CD4-positive, alpha-beta T cell treated with Interleukin-17A for 4 hours (primary cell): ENCODE data around the gene NOS1AP.

ENCODE experiments used
- DNase-seq: peaks from one replicate; pipeline ENCODE4 v3.0.0-alpha.2; 2020; ENCODE audit warnings: mixed read lengths

NOS1AP gene

DNA sequence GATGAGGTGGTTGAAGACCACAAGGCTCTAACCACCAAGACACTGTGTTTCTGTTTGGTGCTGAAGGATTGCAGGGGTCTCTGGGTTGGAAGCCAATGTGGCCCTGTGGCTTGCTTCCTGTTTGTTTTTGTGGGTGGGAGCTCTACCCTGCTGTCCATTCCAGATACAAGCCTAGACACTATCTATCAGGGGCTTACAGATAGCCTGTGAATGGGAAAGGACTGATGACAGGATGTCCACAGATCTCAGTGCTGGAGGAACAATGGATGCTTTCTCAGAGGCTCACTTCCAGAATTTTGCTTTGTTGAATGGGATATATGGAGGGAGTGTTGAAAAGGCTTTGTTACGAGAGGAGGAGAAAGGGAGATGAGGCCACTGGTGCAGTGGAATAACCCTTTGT is 69.7 kb downstream of the NOS1AP start:
- no peak for DNase-seq

DNA sequence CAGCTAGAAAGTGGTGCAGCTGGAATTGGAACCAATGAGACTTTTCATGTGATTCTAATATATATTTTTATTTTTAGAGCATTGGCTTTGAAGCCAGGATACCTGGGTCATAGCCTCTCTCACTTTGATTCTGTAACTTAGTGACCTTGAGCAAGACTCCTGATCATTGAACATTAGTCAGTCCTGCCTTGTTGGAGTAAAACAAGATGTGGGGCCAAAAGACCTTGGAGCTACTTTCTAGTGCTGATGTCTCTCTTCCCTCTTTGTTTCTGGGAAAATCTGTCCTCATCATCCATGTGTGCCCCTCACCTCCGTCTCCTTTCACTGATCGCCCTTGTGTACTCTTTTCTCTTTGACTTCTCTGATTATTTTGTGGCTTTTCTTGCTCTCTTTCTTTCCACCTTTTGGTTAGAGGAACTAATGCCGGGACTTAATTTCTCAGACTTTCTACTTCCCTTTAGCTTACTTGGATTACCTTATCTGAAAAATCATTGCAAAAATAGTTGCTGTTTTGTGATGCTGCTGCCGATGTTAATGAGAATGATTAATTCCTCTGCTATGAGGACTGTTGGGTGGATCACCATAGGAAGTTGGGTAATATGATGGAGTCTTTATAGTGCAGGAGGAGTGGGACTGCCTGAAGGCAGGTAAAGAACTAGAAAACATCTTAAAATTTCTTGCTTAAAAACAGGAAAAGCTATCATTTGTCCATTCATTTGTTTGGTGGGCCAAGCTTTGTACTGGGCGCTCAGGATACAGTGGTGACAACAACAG is 72.0 kb downstream of the NOS1AP start:
- DNase-seq, result no peak

DNA sequence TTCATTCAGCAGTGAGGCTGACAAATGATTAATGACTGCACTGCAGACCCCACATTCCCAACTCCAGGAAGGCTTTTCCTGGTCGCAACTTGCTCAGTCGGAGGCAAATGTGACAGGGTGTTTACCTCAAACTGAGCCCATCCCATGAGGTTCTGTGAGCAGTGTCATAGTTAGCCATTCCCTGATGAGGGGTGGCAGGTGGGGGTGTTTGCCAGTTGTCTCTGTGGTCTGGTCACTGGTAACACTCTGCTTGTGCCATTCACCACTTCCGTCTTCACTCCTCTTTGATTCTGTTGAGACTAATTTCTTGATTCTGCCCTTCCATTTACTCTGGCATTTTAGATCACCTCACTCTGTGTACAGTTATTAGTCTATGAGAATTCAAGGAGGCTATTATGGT is 73.5 kb downstream of the NOS1AP start:
- no peak for DNase-seq

DNA sequence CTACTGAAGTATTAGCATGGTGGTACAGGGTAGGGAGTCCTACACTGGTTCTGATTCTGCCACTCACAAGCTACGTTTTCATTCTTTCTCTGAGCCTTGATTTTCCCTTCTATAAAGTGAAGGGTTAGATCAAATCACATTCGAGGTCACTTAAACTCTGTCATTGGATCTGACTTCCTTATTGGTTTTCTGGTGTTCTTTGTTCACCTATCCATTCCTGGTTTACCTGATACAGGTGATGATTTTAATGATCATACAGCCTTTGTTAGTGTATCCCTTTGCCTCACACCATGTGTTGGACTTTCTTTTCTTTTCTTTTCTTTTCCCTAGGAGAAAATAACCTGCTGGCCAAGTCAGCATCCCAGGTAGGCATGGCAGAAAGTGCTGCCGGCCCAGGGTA is 74.8 kb downstream of the NOS1AP start:
- DNase-seq, result no peak

DNA sequence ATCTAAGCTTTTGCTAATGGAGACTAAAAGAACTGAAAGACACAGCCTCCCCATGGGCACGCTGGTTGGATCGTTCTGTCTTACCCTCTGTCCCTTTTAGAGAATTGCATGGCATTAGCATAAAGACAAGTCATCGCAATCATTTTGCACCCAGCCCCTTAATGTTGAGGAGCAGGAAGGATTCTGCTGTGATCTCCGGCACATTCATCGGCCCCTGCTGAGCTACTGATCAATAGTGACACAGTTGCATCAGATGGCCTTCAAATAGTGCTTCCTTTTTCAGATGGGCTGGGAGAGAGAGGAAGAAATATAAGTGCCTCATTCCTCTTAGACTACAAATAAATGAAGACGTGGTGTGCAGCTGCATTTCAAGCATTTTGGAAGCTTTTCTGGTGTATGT is 75.4 kb downstream of the NOS1AP start:
- DNase-seq, result no peak

DNA sequence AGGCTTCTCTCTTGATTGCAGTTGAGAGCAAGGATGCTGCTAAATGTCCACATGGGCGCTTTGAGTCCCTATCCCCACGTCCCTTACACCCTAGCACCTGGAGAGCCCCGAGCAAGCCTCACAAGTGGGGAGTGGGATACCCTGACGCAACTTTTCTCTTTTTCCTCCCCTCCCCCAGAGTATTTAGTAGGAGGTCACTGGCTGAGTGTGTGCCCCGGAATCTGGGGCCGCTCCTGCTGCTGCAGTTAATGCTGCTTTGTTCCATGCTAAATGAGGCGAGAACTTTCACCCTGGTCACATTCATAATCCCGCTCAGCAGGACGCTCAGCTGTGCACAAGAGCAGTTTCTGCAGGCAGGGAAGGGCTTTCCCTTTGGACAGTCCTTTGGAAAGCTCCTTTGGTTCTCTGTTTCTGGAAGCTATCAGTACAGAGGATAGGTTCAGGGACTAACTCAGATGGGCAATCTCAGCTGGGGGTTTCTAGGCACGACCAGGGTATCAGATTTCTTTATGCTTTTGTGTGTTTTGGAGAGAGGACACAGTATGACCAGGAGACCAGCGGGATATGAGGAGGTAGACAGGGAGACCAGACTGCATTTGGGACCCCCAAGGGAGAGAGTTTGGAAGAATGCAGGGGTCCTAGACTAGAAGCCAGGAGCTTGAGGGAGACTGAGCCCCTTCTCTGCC is 75.9 kb downstream of the NOS1AP start:
- no peak for DNase-seq

DNA sequence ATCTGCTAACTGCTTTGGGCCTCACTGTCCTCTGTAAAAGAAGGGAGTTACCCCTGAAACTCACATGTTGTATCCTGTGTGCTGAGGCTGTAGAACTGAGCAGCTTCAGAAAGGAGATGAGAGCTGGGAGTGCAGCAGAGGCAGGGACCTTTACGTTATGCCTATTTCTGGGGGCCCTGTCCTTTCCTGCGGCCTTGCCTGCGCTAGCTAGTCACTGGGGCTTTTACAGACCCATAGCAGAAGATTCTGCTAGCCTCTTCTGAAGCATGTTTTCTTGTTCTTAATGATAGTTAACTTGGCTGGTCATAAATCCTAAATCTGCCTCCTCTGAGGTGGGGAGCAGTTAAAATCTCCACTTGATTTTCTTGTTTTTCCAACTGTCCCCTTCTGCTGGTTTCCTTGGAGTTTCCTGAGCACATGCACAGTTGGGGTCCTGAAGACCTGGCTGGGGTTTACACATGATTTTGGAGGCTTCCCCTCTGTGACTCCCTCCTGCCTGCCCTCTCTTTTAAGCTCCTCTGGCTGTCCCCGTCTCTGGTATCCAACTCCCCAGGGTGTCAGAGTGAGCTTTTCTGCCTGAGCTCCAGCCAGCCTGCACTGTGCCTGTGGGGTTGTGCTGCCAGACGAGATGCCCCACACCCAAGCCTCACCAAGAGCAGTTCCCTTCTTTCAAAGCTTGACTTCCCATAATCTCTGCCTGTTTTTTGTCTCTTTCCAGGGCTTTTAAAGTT is 76.6 kb downstream of the NOS1AP start:
- no peak for DNase-seq

DNA sequence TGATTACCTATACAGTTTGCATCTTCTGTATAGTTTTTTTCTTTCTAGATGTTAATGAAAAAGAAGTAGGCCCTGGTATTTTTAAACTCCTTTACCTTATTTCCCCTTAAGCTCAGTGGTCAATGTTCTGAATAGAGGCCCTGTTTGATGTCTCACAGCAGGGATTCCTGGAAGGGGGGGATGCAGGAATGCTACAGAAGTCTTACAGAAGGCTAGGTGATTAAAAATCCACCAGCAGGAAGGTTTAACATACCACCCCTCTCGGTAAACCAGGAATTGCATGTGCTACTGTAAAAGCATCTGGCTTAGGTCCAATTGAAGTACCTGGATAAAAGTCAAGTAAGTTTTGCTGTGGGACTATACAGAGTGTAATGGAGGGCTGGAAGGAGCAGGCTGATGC is 78.3 kb downstream of the NOS1AP start:
- DNase-seq, result no peak

DNA sequence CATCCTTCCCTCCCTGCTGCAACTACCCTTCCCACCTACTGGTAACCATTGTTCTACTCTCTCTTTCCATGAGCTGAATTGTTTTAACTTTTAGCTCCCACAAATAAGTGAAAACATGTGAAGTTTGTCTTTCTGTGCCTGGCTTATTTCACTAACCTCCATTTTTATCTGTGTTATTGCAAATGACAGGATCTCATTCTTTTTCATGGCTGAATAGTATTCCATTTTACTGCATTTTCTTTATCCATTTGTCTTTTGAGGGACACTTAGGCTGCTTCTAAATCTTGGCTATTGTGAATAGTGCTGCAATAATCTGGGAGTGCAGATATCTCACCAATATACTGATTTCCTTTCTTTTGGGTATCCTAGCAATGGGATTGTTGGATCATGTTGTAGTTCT is 80.6 kb downstream of the NOS1AP start:
- DNase-seq, result no peak

DNA sequence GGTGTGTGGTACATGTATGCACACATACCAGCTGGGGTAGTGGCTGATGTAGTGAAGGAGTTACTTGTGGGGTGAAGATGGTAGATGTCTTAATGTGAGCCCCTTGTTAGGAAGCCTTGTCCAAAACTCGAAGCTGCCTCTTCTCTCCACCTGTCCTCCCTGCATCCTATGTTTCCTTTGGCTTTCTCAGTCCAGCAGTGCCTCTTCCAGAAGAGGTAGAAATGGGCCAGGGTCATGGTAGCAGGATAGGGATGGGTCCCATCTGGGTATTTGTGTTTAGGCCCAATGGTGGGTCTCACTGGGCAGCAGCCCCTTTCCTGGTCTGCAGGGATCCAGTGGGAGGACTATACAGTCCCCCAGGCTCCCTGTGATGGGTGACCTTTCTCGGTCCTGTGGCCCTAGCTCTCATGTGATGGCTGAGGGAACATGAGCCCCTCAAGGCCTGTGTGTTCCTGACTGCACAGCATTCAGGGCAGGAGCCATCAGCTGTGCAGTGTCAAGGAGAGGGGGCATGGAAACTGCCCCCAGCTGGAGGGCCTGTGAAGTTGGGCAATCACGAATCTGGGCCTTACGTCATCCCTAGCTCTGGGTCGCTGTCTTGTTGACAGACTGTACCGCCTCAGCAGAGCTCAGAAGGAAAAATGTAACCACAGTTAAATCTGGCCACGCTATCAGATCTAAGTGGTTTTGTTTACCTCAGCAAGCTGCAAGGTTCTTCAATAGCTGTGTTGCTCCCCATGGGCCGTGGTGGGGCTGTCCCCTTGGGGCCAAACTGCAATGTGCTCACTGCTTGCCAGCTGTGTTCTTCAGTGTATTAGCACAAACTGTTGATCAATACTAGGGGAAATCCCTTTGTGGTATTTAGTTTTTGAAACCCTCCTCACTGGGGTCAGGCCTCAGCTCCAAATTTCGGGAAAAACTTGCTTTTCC is 82.7 kb downstream of the NOS1AP start:
- no peak for DNase-seq

DNA sequence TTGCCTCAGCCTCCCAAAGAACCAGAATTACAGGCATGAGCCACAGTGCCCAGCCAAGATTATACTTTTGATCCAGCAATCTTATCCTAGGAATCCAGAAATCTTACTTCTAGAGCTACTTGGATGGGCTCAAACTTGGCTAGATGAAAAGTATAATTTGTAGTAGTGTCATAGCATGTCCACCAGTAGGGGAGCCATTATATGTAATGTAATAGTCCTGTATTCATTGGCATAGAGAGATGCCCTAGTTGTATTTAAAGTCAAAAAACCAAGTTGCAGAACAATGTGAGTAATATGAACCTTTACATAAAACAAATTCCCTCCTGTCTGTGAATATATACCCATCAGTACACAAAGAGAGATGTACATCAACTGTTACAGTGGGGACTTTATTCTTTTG is 83.9 kb downstream of the NOS1AP start:
- no peak for DNase-seq

DNA sequence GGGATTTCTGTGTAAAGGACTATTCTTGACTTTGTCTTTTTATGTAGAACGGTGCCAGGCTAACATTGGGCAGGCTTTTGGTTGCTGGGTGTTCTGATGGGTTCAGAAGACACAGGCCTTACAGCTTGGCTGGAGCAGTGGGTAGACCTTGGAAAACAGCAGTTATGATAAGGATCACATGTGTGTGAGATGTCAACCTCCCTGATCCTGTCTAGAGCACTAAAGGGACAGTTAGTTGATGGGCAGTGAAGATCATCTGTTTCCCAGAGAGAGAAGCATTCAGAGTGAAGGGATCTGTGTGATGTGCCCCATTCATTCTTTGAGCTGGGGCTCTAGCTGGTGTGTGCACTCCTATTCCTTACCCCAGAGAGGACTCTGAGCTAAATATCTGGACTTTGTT is 88.0 kb downstream of the NOS1AP start:
- DNase-seq, result no peak

DNA sequence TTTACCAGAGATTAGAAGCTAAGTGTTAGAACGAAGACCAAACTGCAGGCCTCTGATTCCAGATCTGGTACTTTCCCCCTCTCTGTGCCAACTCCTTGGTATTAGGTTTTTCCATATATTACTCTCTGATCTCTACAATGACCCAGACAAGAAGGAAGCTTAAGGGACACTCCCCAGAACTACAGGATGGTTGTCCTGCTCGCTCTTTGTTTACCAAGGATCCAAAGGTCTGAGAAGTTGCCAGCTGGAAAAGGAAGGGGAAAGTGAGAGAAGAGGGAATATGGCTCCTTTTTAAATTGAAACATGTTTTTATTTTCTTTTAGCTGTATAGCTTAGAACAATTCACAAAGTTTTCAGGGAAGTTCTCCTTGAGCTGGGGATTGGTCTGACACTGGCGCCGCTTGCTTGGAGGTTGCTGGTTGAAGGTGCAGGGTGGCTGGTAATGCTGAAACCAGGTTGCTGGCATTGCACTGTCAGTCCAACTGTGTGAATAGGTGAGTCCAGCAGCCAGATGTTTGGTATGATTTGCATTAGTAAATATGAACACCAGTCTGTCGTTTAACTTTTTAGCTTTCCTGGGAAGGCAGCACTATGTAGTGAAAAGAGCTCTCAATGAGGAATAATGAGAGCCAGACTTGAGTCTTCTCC is 89.3 kb downstream of the NOS1AP start:
- DNase-seq, result no peak

DNA sequence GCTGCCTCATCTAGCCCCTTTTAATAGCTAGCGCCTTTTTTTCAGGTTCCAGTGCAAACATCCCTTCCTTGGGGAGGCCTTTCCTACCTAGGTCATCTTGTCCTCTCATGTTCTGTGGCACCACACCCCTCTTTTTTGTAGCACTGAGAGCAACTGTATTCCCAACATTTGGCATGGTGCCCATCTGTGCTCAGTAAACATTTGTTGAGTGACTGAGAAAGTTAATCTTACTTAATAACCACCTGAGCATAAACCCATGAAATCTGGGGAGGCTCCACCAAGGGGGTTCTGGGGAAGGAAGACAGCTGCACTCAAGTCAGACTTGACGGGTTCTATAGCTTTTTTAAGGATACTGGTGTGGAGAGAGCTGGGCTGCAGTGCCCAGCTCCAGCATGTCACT is 90.0 kb downstream of the NOS1AP start:
- DNase-seq, result no peak

DNA sequence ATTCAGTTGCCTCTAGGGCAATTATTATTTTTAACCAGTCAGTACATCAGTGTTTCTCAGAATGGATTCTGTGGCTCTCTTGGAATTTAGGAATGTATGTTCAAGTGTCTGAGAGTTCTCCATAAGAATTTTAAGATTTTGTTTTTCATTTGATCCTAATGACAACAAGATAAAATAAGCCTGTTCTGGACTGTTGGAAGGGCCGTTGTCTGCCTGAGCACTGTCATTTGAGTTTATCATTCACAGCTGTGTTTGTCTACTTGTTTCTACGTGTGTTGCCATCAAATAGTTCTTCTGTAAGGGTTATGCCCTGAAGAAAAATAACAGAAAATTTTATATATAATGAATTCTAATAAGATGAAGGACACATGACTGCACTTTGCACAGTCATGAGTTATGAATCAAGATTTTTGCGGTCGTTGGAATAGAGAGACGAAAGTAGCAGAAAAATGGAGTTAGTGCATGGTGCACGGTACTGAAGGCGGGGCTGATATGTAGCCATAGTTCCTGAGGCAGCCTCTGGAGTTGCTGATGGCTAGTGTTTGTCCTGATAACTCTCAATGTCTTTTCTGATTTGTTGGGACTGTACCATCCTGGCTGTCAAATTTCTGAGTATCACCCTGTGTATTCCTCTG is 92.5 kb downstream of the NOS1AP start:
- no peak for DNase-seq

DNA sequence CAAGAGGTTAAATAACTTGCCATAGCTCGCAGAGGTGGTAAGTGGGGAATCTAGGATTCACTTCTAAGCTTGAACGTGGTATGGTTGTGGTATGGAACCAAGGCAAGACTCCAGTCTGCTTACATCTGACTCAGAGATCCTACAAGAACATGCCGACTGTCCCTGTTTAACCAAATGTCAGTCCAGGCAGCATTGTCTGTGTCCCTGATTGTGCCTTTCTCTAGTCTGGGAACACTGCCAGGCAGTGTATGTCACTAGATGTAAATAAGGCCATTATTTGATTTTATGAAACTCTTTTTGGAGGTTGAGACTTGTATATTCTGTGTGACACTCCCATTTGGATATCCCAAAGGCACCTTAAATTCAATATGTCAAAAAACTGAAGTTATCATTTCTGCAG is 96.0 kb downstream of the NOS1AP start:
- no peak for DNase-seq

DNA sequence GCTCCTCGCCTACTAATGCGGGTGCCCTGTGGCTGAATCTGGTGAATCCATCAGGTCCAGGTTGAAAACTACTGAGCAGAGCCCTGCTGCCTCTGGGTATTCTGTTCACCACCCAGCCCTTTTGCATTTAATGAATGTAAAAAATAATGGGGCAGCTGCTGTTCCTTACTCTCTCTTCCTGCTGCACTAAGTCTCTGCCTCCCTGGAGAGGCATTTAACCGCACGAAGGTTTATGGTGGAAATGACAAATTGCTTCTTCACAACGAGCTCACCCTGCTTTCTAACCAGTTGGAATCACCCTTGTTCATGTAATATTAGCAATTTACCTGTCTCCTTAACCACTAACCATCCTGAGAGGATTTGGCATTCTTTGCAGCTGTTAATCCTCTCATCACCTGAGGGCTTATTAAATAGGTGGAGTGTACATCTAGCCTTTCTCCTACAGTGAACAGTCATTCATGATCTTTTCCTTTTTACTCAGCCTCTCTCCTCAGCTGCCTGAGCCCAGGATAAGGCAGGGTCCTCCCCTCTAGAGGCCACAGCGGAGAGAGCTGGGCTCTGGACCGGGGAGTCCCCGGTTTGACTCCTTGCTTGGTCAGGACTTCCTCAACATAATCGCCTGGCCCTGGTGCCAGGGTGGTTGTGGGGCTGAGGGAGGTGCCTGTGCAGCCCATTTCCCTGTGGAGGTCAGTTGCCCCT is 97.6 kb downstream of the NOS1AP start:
- no peak for DNase-seq

DNA sequence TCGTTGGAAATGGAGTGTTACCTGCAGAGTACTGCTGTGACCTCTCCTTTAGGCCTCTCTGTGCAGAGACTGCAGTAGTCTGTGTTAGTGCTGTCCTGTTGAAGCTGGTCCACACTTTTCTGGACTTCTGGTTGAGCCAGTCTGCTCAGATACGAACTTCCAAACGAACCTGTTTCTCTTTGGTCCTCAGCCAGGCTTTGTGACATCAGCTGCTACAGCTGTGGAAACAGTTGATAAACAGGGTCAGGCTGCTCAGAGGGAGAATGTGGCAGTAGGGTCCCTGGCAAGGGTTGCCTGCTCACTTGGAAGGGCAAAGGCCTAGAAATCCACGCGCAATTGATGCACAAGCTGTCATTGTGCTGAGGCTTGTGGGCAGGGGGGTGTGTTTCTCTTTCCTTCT is 98.8 kb downstream of the NOS1AP start:
- DNase-seq, result no peak

DNA sequence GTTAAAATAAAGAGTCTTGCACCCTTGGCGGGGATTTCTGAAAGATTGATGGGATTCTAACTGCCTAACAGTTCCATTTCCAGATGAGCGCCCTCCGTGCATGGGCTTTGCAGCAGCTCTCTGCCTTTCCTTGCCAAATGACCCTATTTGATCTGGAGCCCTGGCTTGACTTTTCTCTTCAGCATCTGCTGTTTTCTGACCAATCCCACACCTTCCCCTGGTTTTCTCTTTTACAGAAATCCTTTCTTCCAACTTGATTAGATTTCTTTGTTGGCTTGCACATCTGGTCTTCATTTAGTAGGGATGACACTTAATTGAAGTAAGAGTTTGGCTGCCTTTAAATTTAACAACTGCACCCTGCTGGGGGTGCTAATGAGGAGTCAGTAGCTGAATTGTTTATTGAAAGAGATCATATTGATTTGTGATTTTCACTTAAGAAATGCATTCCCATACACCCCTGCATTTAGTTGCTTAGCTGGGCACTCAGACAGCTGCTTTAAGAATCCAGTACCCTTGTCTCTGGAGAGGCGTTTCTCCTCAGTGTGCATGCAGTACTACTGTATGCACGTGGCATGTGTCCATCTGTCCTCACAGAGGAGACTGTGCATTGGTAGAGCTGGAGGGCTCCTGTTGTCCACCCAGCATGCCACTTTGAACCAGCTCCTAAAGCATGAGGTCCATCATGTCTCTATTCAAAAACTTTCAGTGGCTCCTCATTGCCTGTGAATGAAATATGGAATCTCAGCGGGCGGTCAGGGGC is 99.7 kb downstream of the NOS1AP start:
- no peak for DNase-seq

DNA sequence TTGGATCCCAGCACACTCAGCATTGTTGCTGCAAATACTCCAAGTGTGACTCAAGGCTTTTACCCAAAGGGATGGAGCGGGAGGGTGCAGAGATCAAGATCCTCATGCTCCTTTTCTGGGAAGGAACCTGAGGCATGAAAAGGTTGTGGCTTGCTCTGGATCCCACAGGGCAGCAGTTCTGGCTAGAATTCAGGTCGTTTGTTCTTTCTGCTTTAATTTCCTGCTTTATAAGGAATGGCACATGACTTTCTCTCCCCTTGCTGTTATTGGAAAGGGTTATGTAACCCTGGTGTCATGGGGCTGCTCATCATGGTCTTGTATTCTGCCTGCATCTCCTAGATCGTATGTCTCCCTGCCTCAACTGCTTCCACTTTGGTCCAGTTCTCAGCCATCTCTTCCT is 101.6 kb downstream of the NOS1AP start:
- DNase-seq, result no peak
